ENCODE measurements around the gene TMEM134.

- TF ChIP-seq, protein P1, sequence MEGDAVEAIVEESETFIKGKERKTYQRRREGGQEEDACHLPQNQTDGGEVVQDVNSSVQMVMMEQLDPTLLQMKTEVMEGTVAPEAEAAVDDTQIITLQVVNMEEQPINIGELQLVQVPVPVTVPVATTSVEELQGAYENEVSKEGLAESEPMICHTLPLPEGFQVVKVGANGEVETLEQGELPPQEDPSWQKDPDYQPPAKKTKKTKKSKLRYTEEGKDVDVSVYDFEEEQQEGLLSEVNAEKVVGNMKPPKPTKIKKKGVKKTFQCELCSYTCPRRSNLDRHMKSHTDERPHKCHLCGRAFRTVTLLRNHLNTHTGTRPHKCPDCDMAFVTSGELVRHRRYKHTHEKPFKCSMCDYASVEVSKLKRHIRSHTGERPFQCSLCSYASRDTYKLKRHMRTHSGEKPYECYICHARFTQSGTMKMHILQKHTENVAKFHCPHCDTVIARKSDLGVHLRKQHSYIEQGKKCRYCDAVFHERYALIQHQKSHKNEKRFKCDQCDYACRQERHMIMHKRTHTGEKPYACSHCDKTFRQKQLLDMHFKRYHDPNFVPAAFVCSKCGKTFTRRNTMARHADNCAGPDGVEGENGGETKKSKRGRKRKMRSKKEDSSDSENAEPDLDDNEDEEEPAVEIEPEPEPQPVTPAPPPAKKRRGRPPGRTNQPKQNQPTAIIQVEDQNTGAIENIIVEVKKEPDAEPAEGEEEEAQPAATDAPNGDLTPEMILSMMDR (IDR thresholded peaks at IDR 0.05; ENCODE audit: low read length) = no peak
- TF ChIP-seq EZH2 (IDR thresholded peaks at IDR 0.05; ENCODE audit: borderline replicate concordance, low read length) = no peak
These were observed 5.2 kb downstream of the TMEM134 start for GRCh38 chr11:67463680-67464410.
